RWPE2 (cell line): ENCODE measurements around the gene SPRR1A.

Experiments
- ATAC-seq: fragments of 200-7000 bp; cut with Tn5 transposase; 3 replicates; pipeline ENCODE4 v1.9.1; 2021; ENCODE audit warnings: low read depth
- DNase-seq: peaks from one replicate; pipeline ENCODE4 v3.0.0-alpha.2; 2020; ENCODE audit warnings: low spot score
- H3K27ac ChIP-seq: fragments of 450-650 bp; 2 replicates; pipeline ENCODE4 v1.5.1; 2017; ENCODE audit warnings: mild to moderate bottlenecking; ENCODE audit not compliant: poor library complexity, severe bottlenecking
- H3K27me3 ChIP-seq: fragments of 250-450 bp; sonication (Bioruptor Pico); 2 replicates; pipeline ENCODE4 v1.5.1; 2021; ENCODE audit warnings: mild to moderate bottlenecking, moderate library complexity; ENCODE audit not compliant: insufficient read depth, poor library complexity, severe bottlenecking
- H3K36me3 ChIP-seq: fragments of 250-450 bp; sonication (Bioruptor Pico); 2 replicates; pipeline ENCODE4 v1.5.1; 2020; ENCODE audit warnings: low read depth, mild to moderate bottlenecking, moderate library complexity
- H3K4me1 ChIP-seq: fragments of 250-450 bp; sonication (Bioruptor Pico); 2 replicates; pipeline ENCODE4 v1.5.1; 2021; ENCODE audit warnings: mild to moderate bottlenecking, moderate library complexity; ENCODE audit not compliant: insufficient read depth, poor library complexity, severe bottlenecking
- H3K4me3 ChIP-seq: fragments of 250-450 bp; sonication (Bioruptor Pico); 2 replicates; pipeline ENCODE4 v1.5.1; 2021; ENCODE audit warnings: mild to moderate bottlenecking, moderate library complexity; ENCODE audit not compliant: severe bottlenecking
- H3K9me3 ChIP-seq: fragments of 250-450 bp; sonication (Bioruptor Pico); 2 replicates; pipeline ENCODE4 v1.5.1; 2021; ENCODE audit warnings: mild to moderate bottlenecking, moderate library complexity; ENCODE audit not compliant: severe bottlenecking
- CTCF ChIP-seq: fragments of 450-650 bp; IDR thresholded peaks from one replicate; pipeline ENCODE4 v1.5.1; 2017; ENCODE audit warnings: mild to moderate bottlenecking, moderate library complexity; ENCODE audit not compliant: poor library complexity, severe bottlenecking

The SPRR1A gene

GRCh38 chr1:152983743-152984142, at the start of gene SPRR1A:
Gene SPRR1A, plus strand, starts transcription at chr1:152984081. Its CDS starts 1,150 bp downstream, at chr1:152985231.
- H3K27ac ChIP-seq, result no peak within 1 kb of the TSS
- no peaks in the 10 kb centered on the region for H3K9me3 ChIP-seq
- H3K27me3 ChIP-seq, result no peaks in the 10 kb centered on the region
- ATAC-seq (peak; percentile 70; the same call in 2 of the 3 replicates), DNase-seq (no peak)
- H3K36me3 ChIP-seq, result no peaks in the 10 kb centered on the region
- no peak within 1 kb of the TSS for H3K4me3 ChIP-seq
- H3K4me1 ChIP-seq, result peaks cover 3% of the 10 kb centered on the region
- no peak for TF ChIP-seq CTCF

- H3K4me1 ChIP-seq, result peaks cover 10% of the 10 kb centered on the region
- no peaks in the 10 kb centered on the region for H3K9me3 ChIP-seq
- no peaks in the 10 kb centered on the region for H3K27me3 ChIP-seq
- H3K4me3 ChIP-seq, result no peak overlapping the region
- DNase-seq (no peak), ATAC-seq (no peak)
- no peak for TF ChIP-seq CTCF
- H3K36me3 ChIP-seq, result no peaks in the 10 kb centered on the region
- H3K27ac ChIP-seq, result no peak overlapping the region
Measured at GRCh38 chr1:152940614-152941013, 43.3 kb upstream of the SPRR1A start.

- peak; percentile 75 for DNase-seq
- Histone ChIP-seq H3K27ac (no peak overlapping the region), H3K27me3 (no peaks in the 10 kb centered on the region)
Measured at GRCh38 chr1:152941037-152941711, 42.7 kb upstream of the SPRR1A start.

GRCh38 chr1:152942161-152942560, 41.7 kb upstream of the SPRR1A start:
- no peak for ATAC-seq
- no peaks in the 10 kb centered on the region for H3K9me3 ChIP-seq

More at GRCh38 chr1:152941037-152941711, 42.7 kb upstream of the SPRR1A start:
- peak; percentile 99 for ATAC-seq
- Histone ChIP-seq H3K9me3 (no peaks in the 10 kb centered on the region), H3K4me1 (peaks cover 10% of the 10 kb centered on the region), H3K4me3 (no peak overlapping the region), H3K36me3 (no peaks in the 10 kb centered on the region)
- TF ChIP-seq CTCF, result peak; percentile 15

More at GRCh38 chr1:152942161-152942560, 41.7 kb upstream of the SPRR1A start:
- TF ChIP-seq CTCF, result no peak
- Histone ChIP-seq H3K4me3 (no peak overlapping the region), H3K4me1 (peaks cover 10% of the 10 kb centered on the region), H3K36me3 (no peaks in the 10 kb centered on the region), H3K27ac (no peak overlapping the region), H3K27me3 (no peaks in the 10 kb centered on the region)
- no peak for DNase-seq
